ENCODE data around the gene P2RX4. TPM values are rescaled to one million over a fixed set of nuclear protein-coding genes. Genes with fewer than 3 reads are reported as not detected.

P2RX4 gene
- total and polyA plus RNA-seq, 3 donors from 2014 or later, result 20.2 to 50.0 (median 36.0) TPM

DNA sequence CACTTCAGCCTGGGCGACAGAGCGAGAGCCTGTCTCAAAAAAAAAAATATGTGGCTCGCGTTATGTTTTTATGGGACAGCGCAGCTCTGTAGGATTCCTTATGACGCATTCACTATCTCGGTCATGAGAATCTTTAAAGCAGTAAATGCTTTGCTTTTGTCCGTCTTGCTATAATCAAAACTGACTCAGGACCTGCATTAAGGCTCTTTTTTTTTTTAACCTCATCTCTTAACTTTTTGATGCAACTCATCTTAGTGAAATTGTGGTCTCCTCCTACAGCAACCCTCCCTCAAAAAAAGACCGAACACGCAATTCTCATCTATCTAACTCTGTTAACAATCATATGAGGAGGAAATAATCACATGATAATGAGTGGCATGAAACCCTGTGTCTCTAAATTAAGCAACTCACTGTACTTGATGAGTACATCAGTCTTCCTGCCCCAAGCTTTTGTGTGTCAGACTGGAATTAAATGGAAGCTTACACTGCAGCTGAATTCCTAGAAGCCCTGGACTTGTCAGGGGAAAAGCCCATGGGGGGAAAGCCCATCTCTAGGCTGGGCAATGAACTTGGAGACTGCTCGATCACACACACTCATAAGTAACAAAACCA is 4.3 kb downstream of the P2RX4 start:
- peaks cover 9% of the 10 kb centered on the region for H3K4me1 ChIP-seq
- 89 to 91% methylated on average over 11 of the region's 11 CpGs for WGBS, 2 donors
- H3K4me3 ChIP-seq, result no peak overlapping the region
- no peak for DNase-seq
- TF ChIP-seq POLR2A (IDR thresholded peaks at IDR 0.05), result no peak
- TF ChIP-seq, protein P1, sequence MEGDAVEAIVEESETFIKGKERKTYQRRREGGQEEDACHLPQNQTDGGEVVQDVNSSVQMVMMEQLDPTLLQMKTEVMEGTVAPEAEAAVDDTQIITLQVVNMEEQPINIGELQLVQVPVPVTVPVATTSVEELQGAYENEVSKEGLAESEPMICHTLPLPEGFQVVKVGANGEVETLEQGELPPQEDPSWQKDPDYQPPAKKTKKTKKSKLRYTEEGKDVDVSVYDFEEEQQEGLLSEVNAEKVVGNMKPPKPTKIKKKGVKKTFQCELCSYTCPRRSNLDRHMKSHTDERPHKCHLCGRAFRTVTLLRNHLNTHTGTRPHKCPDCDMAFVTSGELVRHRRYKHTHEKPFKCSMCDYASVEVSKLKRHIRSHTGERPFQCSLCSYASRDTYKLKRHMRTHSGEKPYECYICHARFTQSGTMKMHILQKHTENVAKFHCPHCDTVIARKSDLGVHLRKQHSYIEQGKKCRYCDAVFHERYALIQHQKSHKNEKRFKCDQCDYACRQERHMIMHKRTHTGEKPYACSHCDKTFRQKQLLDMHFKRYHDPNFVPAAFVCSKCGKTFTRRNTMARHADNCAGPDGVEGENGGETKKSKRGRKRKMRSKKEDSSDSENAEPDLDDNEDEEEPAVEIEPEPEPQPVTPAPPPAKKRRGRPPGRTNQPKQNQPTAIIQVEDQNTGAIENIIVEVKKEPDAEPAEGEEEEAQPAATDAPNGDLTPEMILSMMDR (IDR thresholded peaks at IDR 0.05), result no peak
- no peaks in the 10 kb centered on the region for H3K36me3 ChIP-seq (ENCODE audit: low read depth, missing control alignments)
- H3K9me3 ChIP-seq, result no peaks in the 10 kb centered on the region
- intact Hi-C loops (cut with DNase I; ENCODE audit: low total_unique reads), result no loop called here
- no peaks in the 10 kb centered on the region for H3K27me3 ChIP-seq
- no peak overlapping the region for H3K27ac ChIP-seq

DNA sequence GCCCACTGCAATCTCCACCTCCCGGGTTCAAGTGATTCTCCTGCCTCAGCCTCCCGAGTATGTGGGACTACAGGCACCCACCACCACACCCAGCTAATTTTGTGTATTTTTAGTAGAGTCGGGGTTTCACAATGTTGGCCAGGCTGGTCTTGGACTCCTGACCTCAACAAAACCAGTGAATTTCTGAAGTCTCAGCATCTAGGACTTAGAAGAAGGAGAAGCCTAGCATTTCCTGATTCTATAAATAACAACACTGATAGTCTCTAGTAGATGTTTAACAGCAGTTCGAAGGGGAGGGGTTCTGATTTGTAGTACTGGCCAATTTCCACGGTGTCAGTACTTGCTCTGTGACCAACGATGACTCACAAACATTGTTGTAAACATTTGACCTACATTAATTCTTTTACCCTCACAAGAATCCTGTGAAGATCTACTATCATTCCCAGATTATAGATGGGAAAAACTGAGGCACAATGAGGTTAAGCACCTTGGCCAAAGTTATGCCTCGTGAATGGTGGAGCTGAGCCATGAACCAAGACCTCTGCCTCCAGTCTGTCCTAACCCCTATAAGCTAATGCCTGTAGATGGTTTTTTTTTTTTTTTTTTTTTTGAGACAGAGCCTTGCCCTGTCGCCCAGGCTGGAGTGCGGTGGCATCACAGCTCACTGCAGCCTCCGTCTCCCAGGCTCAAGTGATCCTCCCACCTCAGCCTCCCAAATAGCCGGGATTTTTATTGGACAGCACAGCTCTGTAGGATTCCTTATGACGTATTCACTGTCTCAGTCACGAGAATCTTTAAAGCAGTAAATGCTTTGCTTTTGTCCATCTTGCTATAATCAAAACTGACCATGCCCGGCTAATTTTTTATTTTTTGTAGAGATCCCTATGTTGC is 5.2 kb downstream of the P2RX4 start:
- Histone ChIP-seq H3K27ac (no peak overlapping the region), H3K27me3 (no peaks in the 10 kb centered on the region), H3K4me3 (no peak overlapping the region), H3K9me3 (no peaks in the 10 kb centered on the region), H3K4me1 (peaks cover 9% of the 10 kb centered on the region), H3K36me3 (ENCODE audit: low read depth, missing control alignments) (no peaks in the 10 kb centered on the region)
- WGBS, 2 donors, result 74 to 78% methylated on average over 14 of the region's 14 CpGs
- TF ChIP-seq POLR2A (IDR thresholded peaks at IDR 0.05), result no peak
- TF ChIP-seq, protein P1 (IDR thresholded peaks at IDR 0.05), result no peak
- no peak for DNase-seq
- intact Hi-C loops (cut with DNase I; ENCODE audit: low total_unique reads), result no loop called here

GRCh38 chr12:121216102-121216501 is 6.2 kb downstream of the P2RX4 start:
- intact Hi-C loops (cut with DNase I; ENCODE audit: low total_unique reads), result no loop called here
- Histone ChIP-seq H3K27me3 (no peaks in the 10 kb centered on the region), H3K36me3 (ENCODE audit: low read depth, missing control alignments) (no peaks in the 10 kb centered on the region), H3K4me1 (peaks cover 3% of the 10 kb centered on the region), H3K4me3 (no peak overlapping the region), H3K27ac (no peak overlapping the region), H3K9me3 (no peaks in the 10 kb centered on the region)
- DNase-seq, result no peak
- TF ChIP-seq POLR2A (IDR thresholded peaks at IDR 0.05), result no peak
- TF ChIP-seq, protein P1 (IDR thresholded peaks at IDR 0.05), result no peak
- WGBS, 2 donors, result 90 to 94% methylated on average over 4 of the region's 4 CpGs

DNA sequence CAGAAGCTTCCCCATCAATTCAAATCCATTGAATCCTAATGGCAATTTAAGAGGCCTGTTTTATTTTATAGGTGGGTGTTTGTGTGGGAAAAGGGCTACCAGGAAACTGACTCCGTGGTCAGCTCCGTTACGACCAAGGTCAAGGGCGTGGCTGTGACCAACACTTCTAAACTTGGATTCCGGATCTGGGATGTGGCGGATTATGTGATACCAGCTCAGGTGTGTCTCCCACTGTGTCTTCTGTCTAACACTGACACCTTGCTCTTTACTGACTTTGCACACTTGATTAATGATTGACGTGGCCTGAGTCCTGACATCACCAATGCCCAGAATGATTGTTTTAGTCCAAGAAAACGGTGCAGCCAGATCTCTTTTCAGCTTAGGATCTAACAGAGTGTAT is 7.1 kb downstream of the P2RX4 start:
- Histone ChIP-seq H3K27ac (no peak overlapping the region), H3K4me1 (no peaks in the 10 kb centered on the region), H3K36me3 (ENCODE audit: low read depth, missing control alignments) (no peaks in the 10 kb centered on the region), H3K4me3 (no peak overlapping the region), H3K9me3 (no peaks in the 10 kb centered on the region), H3K27me3 (no peaks in the 10 kb centered on the region)
- WGBS, 2 donors, result 78 to 85% methylated on average over 8 of the region's 8 CpGs
- DNase-seq, result no peak
- intact Hi-C loops (cut with DNase I; ENCODE audit: low total_unique reads), result no loop called here
- TF ChIP-seq, protein P1 (IDR thresholded peaks at IDR 0.05), result no peak
- TF ChIP-seq POLR2A (IDR thresholded peaks at IDR 0.05), result no peak
